Right lobe of liver (tissue), 6 donors: ENCODE data around the gene ZFPM1. TPM values are rescaled to one million over a fixed set of nuclear protein-coding genes. Genes with fewer than 3 reads are reported as not detected.

Experiments
- ATAC-seq, 4 donors: fragments of 200-7000 bp; cut with Tn5 transposase; one replicate each; pipeline ENCODE4 v1.9.1; 2020; ENCODE audit warnings: mild to moderate bottlenecking in 4 of 4, moderate library complexity in 4 of 4
- DNase-seq, 3 donors: peaks; one replicate each; pipeline ENCODE4 v3.0.0-alpha.2; 2020
- H3K27ac ChIP-seq, 3 donors: fragments of 200-600 bp; one replicate each; pipeline ENCODE4 v1.8.0; 2022
- H3K27me3 ChIP-seq, 2 donors: fragments of 200-600 bp; one replicate each; pipeline ENCODE4 v1.8.0; 2022
- H3K36me3 ChIP-seq, 4 donors: fragments of 200-600 bp; sonication (generic) in 1 of 4; one replicate each; pipeline versions ENCODE4 v1.5.1 to v1.8.0; 2017 to 2022; ENCODE audit warnings: control low read depth in 1 of 4
- H3K4me1 ChIP-seq, 4 donors: fragments of 200-600 bp; sonication (generic) in 1 of 4; one replicate each; pipeline versions ENCODE4 v1.5.1 to v1.8.0; 2017 to 2022; ENCODE audit warnings: control low read depth in 1 of 4
- H3K4me3 ChIP-seq, 3 donors: fragments of 200-600 bp; one replicate each; pipeline ENCODE4 v1.8.0; 2022
- H3K9me3 ChIP-seq, 4 donors: fragments of 200-600 bp; sonication (generic) in 1 of 4; one replicate each; pipeline versions ENCODE4 v1.5.1 to v1.8.0; 2017 to 2022; ENCODE audit warnings: control low read depth in 1 of 4
- POLR2A ChIP-seq: fragments of 450-650 bp; IDR thresholded peaks from one replicate; pipeline ENCODE4 v1.6.1; 2017; ENCODE audit warnings: antibody characterized with exemption, mild to moderate bottlenecking
- WGBS: methylation state at CpG from one replicate; pipeline ENCODE4 v1.1.6; 2018; ENCODE audit warnings: low coverage, low lambda C conversion rate; ENCODE audit not compliant: insufficient coverage; ENCODE audit errors: missing lambda C conversion rate; 5-methylcytosine and 5-hydroxymethylcytosine counted together
- intact Hi-C, 2 donors: fragments of 100-400 bp; cut with DNase I; formaldehyde crosslinking; loops; one replicate each; pipeline versions ENCODE4 v1.11.2 to v1.14.1; 2022
- total RNA-seq, 6 experiments: library from RNA; depleted of rRNA in 2 of 6; stranded (reverse); fragments of >200 nt in 2 of 6; fragmentation: NEBNext Ultra II Directional in 3 of 6; extraction: Animal tissue kit (Norgen Biotek cat#: 25700) in 3 of 6; gene quantifications; one replicate each; pipeline versions ENCODE4 v1.1.0 to v1.2.4, GENCODE V29; 2016 to 2023
- TF ChIP-seq, protein P1 (sequence below), 4 donors: fragments of 200-600 bp in 3 of 4; fragments of 450-650 bp in 1 of 4; IDR thresholded peaks; one replicate each; pipeline versions ENCODE4 v1.5.1 to v1.8.0; 2016 to 2022; ENCODE audit warnings: antibody characterized with exemption in 4 of 4, mild to moderate bottlenecking in 2 of 4
- donor health status: DM: no; HTN: yes; CAD: no.
- donor health status: DM: no; HTN: no; CAD: no.
- donor health status: DM: no; HTN: no; CAD: no.
- donor health status: DM: no; HTN: yes; CAD: no.
- donor health status: DM: no; HTN: yes; CAD: no.

The ZFPM1 gene
- total RNA-seq, 6 experiments from 2014 or later = 3.8 to 15.5 (median 8.3) TPM

DNA sequence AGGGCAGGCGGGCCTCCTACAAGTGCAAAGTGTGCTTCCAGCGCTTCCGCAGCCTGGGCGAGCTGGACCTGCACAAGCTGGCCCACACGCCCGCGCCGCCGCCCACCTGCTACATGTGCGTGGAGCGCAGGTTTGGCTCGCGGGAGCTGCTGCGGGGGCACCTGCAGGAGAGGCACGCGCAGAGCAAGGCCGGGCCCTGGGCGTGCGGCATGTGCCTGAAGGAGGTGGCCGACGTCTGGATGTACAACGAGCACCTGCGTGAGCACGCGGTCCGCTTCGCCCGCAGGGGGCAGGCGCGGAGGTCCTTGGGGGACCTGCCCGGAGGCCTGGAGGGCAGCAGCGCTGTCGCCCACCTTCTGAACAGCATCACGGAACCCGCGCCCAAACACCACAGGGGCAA, 16.3 kb upstream of the ZFPM1 start:
- H3K27me3 ChIP-seq = no peaks in the 10 kb centered on the region
- no peaks in the 10 kb centered on the region for H3K36me3 ChIP-seq
- ATAC-seq = no peak
- H3K4me3 ChIP-seq = no peak overlapping the region
- intact Hi-C loops = no loop called here
- TF ChIP-seq, protein P1, sequence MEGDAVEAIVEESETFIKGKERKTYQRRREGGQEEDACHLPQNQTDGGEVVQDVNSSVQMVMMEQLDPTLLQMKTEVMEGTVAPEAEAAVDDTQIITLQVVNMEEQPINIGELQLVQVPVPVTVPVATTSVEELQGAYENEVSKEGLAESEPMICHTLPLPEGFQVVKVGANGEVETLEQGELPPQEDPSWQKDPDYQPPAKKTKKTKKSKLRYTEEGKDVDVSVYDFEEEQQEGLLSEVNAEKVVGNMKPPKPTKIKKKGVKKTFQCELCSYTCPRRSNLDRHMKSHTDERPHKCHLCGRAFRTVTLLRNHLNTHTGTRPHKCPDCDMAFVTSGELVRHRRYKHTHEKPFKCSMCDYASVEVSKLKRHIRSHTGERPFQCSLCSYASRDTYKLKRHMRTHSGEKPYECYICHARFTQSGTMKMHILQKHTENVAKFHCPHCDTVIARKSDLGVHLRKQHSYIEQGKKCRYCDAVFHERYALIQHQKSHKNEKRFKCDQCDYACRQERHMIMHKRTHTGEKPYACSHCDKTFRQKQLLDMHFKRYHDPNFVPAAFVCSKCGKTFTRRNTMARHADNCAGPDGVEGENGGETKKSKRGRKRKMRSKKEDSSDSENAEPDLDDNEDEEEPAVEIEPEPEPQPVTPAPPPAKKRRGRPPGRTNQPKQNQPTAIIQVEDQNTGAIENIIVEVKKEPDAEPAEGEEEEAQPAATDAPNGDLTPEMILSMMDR (IDR thresholded peaks at IDR 0.05) = no peak
- no peak for TF ChIP-seq POLR2A
- no peaks in the 10 kb centered on the region for H3K4me1 ChIP-seq
- no peaks in the 10 kb centered on the region for H3K9me3 ChIP-seq
- H3K27ac ChIP-seq = no peak overlapping the region
- DNase-seq = no peak
- WGBS = 79% methylated on average over 17 of the region's 36 CpGs

DNA sequence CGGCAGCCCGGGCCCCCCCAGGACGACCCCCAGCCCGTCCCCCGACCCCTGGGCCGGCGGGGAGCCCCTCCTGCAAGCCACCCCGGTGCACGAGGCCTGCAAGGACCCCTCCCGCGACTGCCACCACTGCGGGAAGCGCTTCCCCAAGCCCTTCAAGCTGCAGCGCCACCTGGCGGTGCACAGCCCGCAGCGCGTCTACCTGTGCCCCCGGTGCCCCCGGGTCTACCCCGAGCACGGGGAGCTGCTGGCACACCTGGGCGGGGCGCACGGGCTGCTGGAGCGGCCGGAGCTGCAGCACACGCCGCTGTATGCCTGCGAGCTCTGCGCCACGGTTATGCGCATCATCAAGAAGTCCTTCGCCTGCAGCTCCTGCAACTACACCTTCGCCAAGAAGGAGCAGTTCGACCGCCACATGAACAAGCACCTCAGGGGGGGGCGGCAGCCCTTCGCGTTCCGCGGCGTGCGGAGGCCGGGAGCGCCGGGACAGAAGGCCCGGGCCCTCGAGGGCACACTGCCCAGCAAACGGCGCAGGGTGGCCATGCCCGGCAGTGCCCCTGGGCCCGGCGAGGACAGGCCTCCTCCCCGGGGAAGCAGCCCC, 15.6 kb upstream of the ZFPM1 start:
- ATAC-seq = peak; percentile 14 to 48 (median 42)
- H3K4me1 ChIP-seq = no peaks in the 10 kb centered on the region
- no peaks in the 10 kb centered on the region for H3K9me3 ChIP-seq
- WGBS = 68% methylated on average over 10 of the region's 55 CpGs
- H3K27me3 ChIP-seq = no peaks in the 10 kb centered on the region
- DNase-seq = no peak
- H3K4me3 ChIP-seq = no peak overlapping the region
- H3K36me3 ChIP-seq = no peaks in the 10 kb centered on the region
- TF ChIP-seq POLR2A = no peak
- TF ChIP-seq, protein P1 (IDR thresholded peaks at IDR 0.05) = peak; percentile 71 to 79 (median 74)
- intact Hi-C loops = no loop called here
- H3K27ac ChIP-seq = no peak overlapping the region

DNA sequence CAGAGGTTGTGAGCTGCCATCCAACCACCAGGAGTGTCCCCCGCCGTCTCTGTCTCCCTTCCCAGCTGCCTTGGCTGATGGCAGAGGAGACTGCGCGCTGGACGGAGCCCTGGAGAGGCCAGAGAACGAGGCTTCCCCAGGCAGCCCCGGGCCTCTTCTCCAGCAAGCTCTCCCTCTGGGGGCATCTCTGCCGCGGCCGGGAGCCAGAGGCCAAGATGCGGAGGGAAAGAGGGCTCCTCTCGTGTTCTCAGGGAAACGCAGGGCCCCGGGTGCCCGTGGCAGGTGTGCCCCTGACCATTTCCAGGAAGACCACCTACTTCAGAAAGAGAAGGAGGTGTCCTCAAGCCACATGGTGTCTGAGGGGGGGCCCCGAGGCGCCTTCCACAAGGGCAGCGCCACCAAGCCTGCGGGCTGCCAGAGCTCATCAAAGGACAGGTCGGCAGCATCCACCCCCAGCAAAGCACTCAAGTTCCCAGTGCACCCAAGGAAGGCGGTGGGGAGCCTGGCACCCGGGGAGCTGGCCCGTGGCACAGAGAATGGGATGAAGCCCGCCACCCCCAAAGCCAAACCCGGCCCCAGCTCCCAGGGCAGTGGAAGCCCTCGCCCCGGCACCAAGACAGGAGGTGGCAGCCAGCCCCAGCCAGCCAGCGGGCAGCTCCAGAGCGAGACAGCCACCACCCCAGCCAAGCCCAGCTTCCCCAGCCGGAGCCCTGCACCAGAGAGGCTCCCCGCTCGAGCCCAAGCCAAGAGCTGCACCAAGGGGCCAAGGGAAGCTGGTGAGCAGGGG, 14.8 kb upstream of the ZFPM1 start:
- Histone ChIP-seq H3K36me3 (no peaks in the 10 kb centered on the region), H3K4me3 (no peak overlapping the region), H3K9me3 (no peaks in the 10 kb centered on the region), H3K27me3 (no peaks in the 10 kb centered on the region), H3K4me1 (peaks cover 0 to 7% (median 3%) of the 10 kb centered on the region in 4 donors), H3K27ac (no peak overlapping the region)
- WGBS = 100% methylated on average over 1 of the region's 32 CpGs
- DNase-seq = no peak
- intact Hi-C loops = no loop called here
- no peak for ATAC-seq
- TF ChIP-seq, protein P1 (IDR thresholded peaks at IDR 0.05) = no peak
- no peak for TF ChIP-seq POLR2A

DNA sequence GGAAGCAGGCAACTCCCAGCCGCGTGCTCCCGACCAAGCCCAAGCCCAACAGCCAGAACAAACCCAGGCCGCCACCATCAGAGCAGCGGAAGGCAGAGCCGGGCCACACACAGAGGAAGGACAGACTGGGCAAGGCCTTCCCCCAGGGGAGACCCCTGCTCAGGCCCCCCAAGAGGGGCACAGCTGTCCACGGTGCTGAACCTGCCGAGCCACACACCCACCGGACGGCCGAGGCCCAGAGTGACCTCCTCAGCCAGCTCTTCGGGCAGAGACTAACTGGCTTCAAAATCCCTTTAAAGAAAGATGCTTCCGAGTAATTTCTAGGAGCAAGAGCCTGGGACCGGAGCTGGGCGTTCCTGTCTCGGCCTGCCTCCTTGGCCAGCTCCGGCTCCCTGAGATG, 14.1 kb upstream of the ZFPM1 start:
- Histone ChIP-seq H3K27me3 (no peaks in the 10 kb centered on the region), H3K4me3 (no peak overlapping the region), H3K4me1 (peaks cover 0 to 9% (median 4%) of the 10 kb centered on the region in 4 donors), H3K9me3 (no peaks in the 10 kb centered on the region), H3K27ac (no peak overlapping the region), H3K36me3 (no peaks in the 10 kb centered on the region)
- WGBS = no CpG with 5 or more reads among the region's 17 CpGs
- intact Hi-C loops = no loop called here
- DNase-seq (no peak), ATAC-seq (no peak)
- TF ChIP-seq, protein P1 (IDR thresholded peaks at IDR 0.05) = no peak
- TF ChIP-seq POLR2A = no peak
